ENCODE data around the gene KIF25.

- no peak for TF ChIP-seq SUZ12 (IDR thresholded peaks at IDR 0.05; ENCODE audit: extremely low read depth, insufficient read depth, insufficient read length)
- no peak for TF ChIP-seq YY1 (IDR thresholded peaks at IDR 0.05; ENCODE audit: insufficient read depth, insufficient read length)
- no peak for TF ChIP-seq ZNF274 (IDR thresholded peaks at IDR 0.05; ENCODE audit: low read depth, low read length)
These were observed 40.4 kb downstream of the KIF25 start for GRCh38 chr6:168037856-168038255.

Measured in NT2/D1 (cell line).